ENCODE data around the gene TMEM87B. TPM values are rescaled to one million over a fixed set of nuclear protein-coding genes. Genes with fewer than 3 reads are reported as not detected.

TMEM87B gene
- total RNA-seq, 4 donors from 2014 or later = 30.6 to 35.8 (median 34.9) TPM

GRCh38 chr2:112121682-112122254 is 66.7 kb downstream of the TMEM87B start:
- H3K27ac ChIP-seq = no peak overlapping the region
- peaks cover 5 to 11% of the 10 kb centered on the region in 2 donors for H3K36me3 ChIP-seq
- TF ChIP-seq POLR2A (IDR thresholded peaks at IDR 0.05) (no peak), CTCF (IDR thresholded peaks at IDR 0.05) (peak; percentile 20 to 75 (median 67))
- no peaks in the 10 kb centered on the region for H3K27me3 ChIP-seq
- DNase-seq = peak; percentile 42 to 49
- H3K4me3 ChIP-seq (replicated peaks in 1 of 3) = no peak overlapping the region
- H3K4me1 ChIP-seq = no peaks in the 10 kb centered on the region
- H3K9me3 ChIP-seq = no peaks in the 10 kb centered on the region
- intact Hi-C loops (cut with DNase I) = loop anchor here (5.0 kb wide), 1 partner anchor 136 kb away; the partner anchor contains the start of gene ZC3H8

GRCh38 chr2:112129060-112129459 is 74.0 kb downstream of the TMEM87B start:
- Histone ChIP-seq H3K9me3 (no peaks in the 10 kb centered on the region), H3K4me1 (no peaks in the 10 kb centered on the region), H3K27ac (no peak overlapping the region), H3K4me3 (replicated peaks in 1 of 3) (no peak overlapping the region), H3K36me3 (no peaks in the 10 kb centered on the region), H3K27me3 (no peaks in the 10 kb centered on the region)
- TF ChIP-seq POLR2A (IDR thresholded peaks at IDR 0.05) (no peak), CTCF (IDR thresholded peaks at IDR 0.05) (no peak)
- 85 to 89% methylated on average over 1 of the region's 1 CpG for WGBS, 2 donors
- no peak for DNase-seq
- intact Hi-C loops (cut with DNase I) = no loop called here

- intact Hi-C loops (cut with DNase I) = no loop called here
- DNase-seq = no peak
- H3K27me3 ChIP-seq = no peaks in the 10 kb centered on the region
These were observed 78.3 kb downstream of the TMEM87B start for GRCh38 chr2:112133344-112133743.

GRCh38 chr2:112134120-112134519 is 79.1 kb downstream of the TMEM87B start:
- intact Hi-C loops (cut with DNase I) = no loop called here
- WGBS, 2 donors = 73 to 79% methylated on average over 4 of the region's 4 CpGs
- Histone ChIP-seq H3K9me3 (no peaks in the 10 kb centered on the region), H3K4me1 (peaks cover 27 to 28% of the 10 kb centered on the region in 2 donors), H3K27me3 (no peaks in the 10 kb centered on the region), H3K36me3 (no peaks in the 10 kb centered on the region), H3K4me3 (replicated peaks in 1 of 3) (no peak overlapping the region), H3K27ac (peak overlapping the region in 1 of 3 donors; percentile 23)
- TF ChIP-seq CTCF (IDR thresholded peaks at IDR 0.05) = no peak
- no peak for TF ChIP-seq POLR2A (IDR thresholded peaks at IDR 0.05)
- no peak for DNase-seq

More at GRCh38 chr2:112133344-112133743, 78.3 kb downstream of the TMEM87B start:
- Histone ChIP-seq H3K27ac (no peak overlapping the region), H3K36me3 (no peaks in the 10 kb centered on the region), H3K9me3 (no peaks in the 10 kb centered on the region), H3K4me1 (peaks cover 27 to 28% of the 10 kb centered on the region in 2 donors), H3K4me3 (replicated peaks in 1 of 3) (no peak overlapping the region)
- TF ChIP-seq POLR2A (IDR thresholded peaks at IDR 0.05) = no peak
- TF ChIP-seq CTCF (IDR thresholded peaks at IDR 0.05) = no peak

- Histone ChIP-seq H3K36me3 (no peaks in the 10 kb centered on the region), H3K27ac (peak overlapping the region; percentile 68 to 87 (median 79)), H3K4me3 (replicated peaks in 1 of 3) (no peak overlapping the region), H3K27me3 (no peaks in the 10 kb centered on the region), H3K9me3 (no peaks in the 10 kb centered on the region), H3K4me1 (peaks cover 27 to 28% of the 10 kb centered on the region in 2 donors)
- WGBS, 2 donors = 38 to 42% methylated on average over 5 of the region's 5 CpGs
- TF ChIP-seq CTCF (IDR thresholded peaks at IDR 0.05) (no peak), POLR2A (IDR thresholded peaks at IDR 0.05) (no peak)
- DNase-seq = peak; percentile 54 to 67
- intact Hi-C loops (cut with DNase I) = no loop called here
These were observed 81.0 kb downstream of the TMEM87B start for GRCh38 chr2:112136096-112136495.

Data from thyroid gland (tissue), 4 donors.